Activated T-helper 17 cell treated with anti-CD3 and anti-CD28 coated beads, Interleukin-2, amount 50 U/mL, for 72 hours (primary cell): Measurements from ENCODE around the gene CCDC40. TPM values are rescaled to one million over a fixed set of nuclear protein-coding genes. Genes with fewer than 3 reads are reported as not detected.

ENCODE experiments used
- ATAC-seq: fragments of 150-1000 bp; cut with Tn5 transposase; replicated peaks from 2 replicates; pipeline ENCODE4 v1.10.0; 2021; ENCODE audit warnings: mild to moderate bottlenecking, moderate library complexity
- H3K27ac Mint-ChIP-seq: one replicate; pipeline ENCODE4 v1.8.0; 2022; ENCODE audit warnings: mixed read lengths
- H3K27me3 Mint-ChIP-seq: one replicate; pipeline ENCODE4 v1.8.0; 2022; ENCODE audit warnings: mixed read lengths
- H3K36me3 Mint-ChIP-seq: one replicate; pipeline ENCODE4 v1.8.0; 2022; ENCODE audit warnings: low read depth, mild to moderate bottlenecking, mixed read lengths
- H3K4me1 Mint-ChIP-seq: one replicate; pipeline ENCODE4 v1.8.0; 2022; ENCODE audit warnings: mixed read lengths
- H3K4me3 Mint-ChIP-seq: one replicate; pipeline ENCODE4 v1.8.0; 2022; ENCODE audit warnings: mild to moderate bottlenecking, mixed read lengths
- H3K9me3 Mint-ChIP-seq: one replicate; pipeline ENCODE4 v1.8.0; 2022; ENCODE audit warnings: mixed read lengths
- total RNA-seq, 2 donors: library from RNA; stranded (reverse); gene quantifications; one replicate each; pipeline ENCODE4 v1.2.3, GENCODE V29; 2022

CCDC40 gene
- total RNA-seq, 2 donors from 2014 or later: 0.69 TPM; not detected in 1

- ATAC-seq: no peak
- Mint-ChIP-seq H3K4me1 (peaks cover 14% of the 10 kb centered on the region), H3K4me3 (no peak overlapping the region), H3K27ac (no peak overlapping the region), H3K27me3 (no peaks in the 10 kb centered on the region), H3K9me3 (no peaks in the 10 kb centered on the region), H3K36me3 (peaks cover 100% of the 10 kb centered on the region)
Observed at GRCh38 chr17:80141463-80142165, 105.2 kb downstream of the CCDC40 start.

DNA sequence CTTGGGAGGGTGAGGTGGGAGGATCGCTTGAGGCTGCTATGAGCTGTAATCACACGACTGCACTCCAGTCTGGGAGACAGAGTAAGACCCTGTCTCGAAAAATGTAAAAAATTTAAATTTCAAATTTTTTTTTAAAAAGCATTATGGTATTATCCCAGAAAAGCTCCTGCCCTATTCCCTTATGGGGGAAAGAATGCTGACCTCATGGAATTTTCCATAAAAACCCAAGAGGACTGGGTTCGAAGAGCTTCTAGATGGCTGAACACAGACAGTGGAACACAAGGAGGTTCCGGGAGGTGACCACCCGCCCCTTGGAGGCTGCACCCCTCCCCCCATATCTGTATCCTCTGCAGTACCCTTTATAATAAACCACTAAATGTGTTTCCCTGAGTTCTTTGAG, 106.5 kb downstream of the CCDC40 start:
- Mint-ChIP-seq H3K4me3 (no peak overlapping the region), H3K4me1 (peaks cover 14% of the 10 kb centered on the region), H3K36me3 (peaks cover 94% of the 10 kb centered on the region), H3K9me3 (no peaks in the 10 kb centered on the region), H3K27me3 (no peaks in the 10 kb centered on the region), H3K27ac (no peak overlapping the region)
- no peak for ATAC-seq

DNA sequence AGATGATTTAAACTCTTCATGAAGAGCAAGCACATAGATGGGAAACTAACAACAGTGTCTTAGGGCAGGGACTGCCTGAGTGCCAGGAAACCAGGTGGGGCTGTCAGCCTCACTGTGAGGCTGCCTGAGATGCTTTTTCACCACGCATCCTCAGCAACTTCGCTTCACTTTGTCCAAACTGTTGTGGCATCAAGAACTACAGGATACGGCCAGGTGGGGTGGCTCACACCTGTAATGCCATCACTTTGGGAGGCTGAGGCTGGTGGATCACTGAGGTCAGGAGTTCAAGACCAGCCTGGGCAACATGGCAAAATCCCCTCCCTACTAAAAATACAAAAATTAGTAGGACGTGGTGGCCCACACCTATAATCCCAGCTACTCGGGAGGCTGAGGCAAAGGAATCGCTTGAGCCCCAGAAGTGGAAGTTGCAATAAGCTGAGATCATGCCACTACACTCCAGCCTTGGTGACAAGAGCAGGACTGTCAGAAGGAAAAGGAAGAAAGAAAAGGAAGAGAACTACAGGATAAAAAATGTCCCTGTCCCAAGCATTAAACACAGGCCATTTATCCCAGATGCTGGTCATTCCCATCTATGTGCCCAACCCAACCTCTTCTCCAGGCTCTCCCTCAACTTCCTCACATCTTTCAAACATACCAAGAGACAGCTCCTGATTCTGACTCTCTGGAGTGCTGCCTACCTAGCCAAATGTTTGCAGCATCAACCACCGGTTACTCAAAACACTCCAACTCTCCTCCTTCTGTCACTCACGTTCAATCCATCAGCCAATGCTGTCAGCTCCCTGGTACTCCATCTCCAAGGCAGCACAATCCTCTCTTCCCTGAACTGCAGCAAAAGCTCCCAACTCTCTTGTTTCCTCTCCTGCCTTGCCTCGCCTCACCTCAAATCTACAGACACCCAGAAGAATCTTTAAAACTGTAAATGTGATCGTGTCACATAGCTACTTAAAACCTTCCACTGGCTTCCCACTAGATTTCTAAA, 108.9 kb downstream of the CCDC40 start:
- Mint-ChIP-seq H3K27ac (peak overlapping the region; percentile 85), H3K36me3 (peaks cover 70% of the 10 kb centered on the region)

DNA sequence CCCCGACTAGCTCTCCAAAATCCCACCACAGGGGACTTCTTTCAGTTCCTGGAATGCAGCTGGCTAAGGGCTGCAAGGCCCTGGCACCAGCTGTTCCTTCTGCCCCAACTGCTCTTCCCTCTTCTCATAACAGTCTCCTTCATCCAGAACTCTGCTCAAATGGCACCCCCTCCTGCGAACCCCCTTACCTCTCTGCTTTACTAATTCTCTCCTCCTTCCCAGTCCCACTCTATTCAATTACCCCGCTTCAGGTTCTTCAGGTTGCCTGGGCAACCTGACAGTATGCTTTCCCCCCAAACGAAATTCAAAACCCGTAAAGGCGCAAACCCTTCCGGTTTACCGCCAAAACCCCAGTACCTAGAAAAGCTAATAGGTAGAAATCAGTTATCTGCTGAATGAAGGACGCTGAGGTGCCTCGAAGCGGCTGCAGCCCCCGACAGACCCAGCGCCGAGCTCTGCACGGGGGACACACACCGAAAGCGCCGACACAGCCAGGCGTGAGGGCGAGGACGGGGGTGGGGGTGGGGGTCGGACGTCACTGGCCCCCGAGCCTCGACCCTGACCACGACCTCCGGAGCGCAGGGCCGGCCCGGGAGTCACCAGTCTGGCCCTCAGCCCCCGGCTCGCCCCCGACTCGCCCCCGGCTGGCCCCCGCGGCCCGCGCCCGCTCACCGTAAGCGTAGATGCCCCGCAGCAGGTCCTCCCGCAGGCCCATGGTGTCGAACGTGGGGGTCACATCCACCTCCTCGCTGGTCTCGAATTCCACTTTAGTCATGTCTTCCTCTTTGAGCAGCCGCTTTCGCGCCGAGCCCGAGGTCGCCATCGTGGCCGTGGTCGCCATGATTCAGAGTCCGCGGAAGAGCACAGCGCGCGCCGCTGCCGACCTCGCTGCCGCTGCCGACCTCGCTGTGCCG, 109.9 kb downstream of the CCDC40 start:
- H3K27ac Mint-ChIP-seq: peak overlapping the region; percentile 85

More for the DNA sequence above, 108.9 kb downstream of the CCDC40 start:
- ATAC-seq: no peak
- Mint-ChIP-seq H3K4me3 (peak overlapping the region; percentile 96), H3K9me3 (no peaks in the 10 kb centered on the region), H3K27me3 (no peaks in the 10 kb centered on the region), H3K4me1 (peaks cover 14% of the 10 kb centered on the region)

DNA sequence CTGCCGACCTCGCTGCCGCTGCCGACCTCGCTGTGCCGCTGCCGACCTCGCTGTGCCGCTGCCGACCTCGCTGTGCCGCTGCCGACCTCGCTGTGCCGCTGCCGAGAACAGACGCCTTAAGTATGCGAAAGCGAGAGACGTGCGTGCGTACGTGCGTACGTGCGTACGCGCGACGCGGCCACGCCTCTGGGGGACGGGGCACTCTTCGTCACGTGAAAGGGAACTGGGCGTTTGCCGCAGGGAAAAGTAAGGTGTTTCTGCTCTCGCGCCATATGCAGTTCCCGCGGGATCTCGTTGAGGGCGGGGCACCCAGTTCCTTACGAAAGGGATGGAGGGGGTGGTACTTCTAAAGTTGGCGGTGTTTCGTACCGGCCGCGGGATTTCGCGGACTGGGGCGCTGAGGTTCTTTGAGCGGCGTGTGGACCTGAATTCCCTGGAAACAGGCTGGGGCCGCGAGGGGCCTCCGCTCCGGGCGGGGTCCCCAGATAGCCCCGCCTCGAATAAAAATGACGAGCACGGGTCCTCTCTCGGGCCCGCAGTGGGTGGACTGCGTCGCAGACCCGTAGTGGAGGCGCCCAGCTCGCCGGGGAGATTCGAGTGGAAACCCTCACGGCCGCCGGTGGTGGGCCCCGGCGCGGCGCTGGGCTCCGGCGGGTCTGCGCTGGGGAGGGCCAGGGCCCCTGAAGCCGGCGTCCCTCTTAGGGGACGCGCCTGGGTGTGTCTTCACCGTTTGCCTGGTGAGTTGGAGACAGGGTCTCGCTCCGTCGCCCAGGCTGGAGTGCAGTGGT, 110.8 kb downstream of the CCDC40 start, which contains the start of gene EIF4A3:
Gene EIF4A3 (minus strand): TSS at position 94 of the 788 bp plus-strand sequence. CDS start 167 bp downstream, outside the sequence.
- no peaks in the 10 kb centered on the region for H3K9me3 Mint-ChIP-seq
- H3K36me3 Mint-ChIP-seq: peaks cover 51% of the 10 kb centered on the region
- H3K4me3 Mint-ChIP-seq: peak within 1 kb of the TSS; percentile 96
- peak within 1 kb of the TSS; percentile 85 for H3K27ac Mint-ChIP-seq
- ATAC-seq: peak; percentile 96
- H3K27me3 Mint-ChIP-seq: no peaks in the 10 kb centered on the region
- H3K4me1 Mint-ChIP-seq: peaks cover 18% of the 10 kb centered on the region

More for the DNA sequence above, 109.9 kb downstream of the CCDC40 start:
- Mint-ChIP-seq H3K4me1 (peaks cover 14% of the 10 kb centered on the region), H3K9me3 (no peaks in the 10 kb centered on the region), H3K4me3 (peak overlapping the region; percentile 96), H3K36me3 (peaks cover 60% of the 10 kb centered on the region), H3K27me3 (no peaks in the 10 kb centered on the region)
- ATAC-seq: no peak

Other genes starting within 250 kb of the CCDC40 start
- gene CBX8, start 239.6 kb upstream of the CCDC40 start, total RNA-seq: 1 to 10 TPM; 1.6 to 5.5 TPM
- gene CBX4, start 197.2 kb upstream of the CCDC40 start, total RNA-seq: 1 to 10 TPM; 8.7 to 9.1 TPM
- gene TBC1D16, start 770 bp upstream of the CCDC40 start, total RNA-seq: 1 to 10 TPM; 1.6 to 1.8 TPM
- 10 to 100 TPM; 15.0 to 33.0 TPM for gene GAA, start 64.9 kb downstream of the CCDC40 start, total RNA-seq
- gene EIF4A3, start 110.5 kb downstream of the CCDC40 start, total RNA-seq: 100 to 1,000 TPM; 141 to 182 TPM
- not detected for gene CARD14, start 133.4 kb downstream of the CCDC40 start, total RNA-seq
- 10 to 100 TPM; 45.7 to 63.6 TPM for gene SGSH, start 183.7 kb downstream of the CCDC40 start, total RNA-seq
- gene SLC26A11, start 183.8 kb downstream of the CCDC40 start, total RNA-seq: 10 to 100 TPM; 23.5 to 37.3 TPM
- 1,000 to 10,000 TPM; 1,022 to 1,405 TPM for gene RNF213, start 224.2 kb downstream of the CCDC40 start, total RNA-seq